Thyroid gland (tissue), 4 donors: ENCODE measurements around the gene SEMA7A. TPM values are rescaled to one million over a fixed set of nuclear protein-coding genes. Genes with fewer than 3 reads are reported as not detected.

ENCODE experiments used
- DNase-seq, 2 donors: peaks; one replicate each; pipeline ENCODE4 v3.0.0-alpha.2; 2019
- H3K27ac ChIP-seq, 3 donors: fragments of 200-600 bp; sonication (generic); 1 replicate in 2 of 3; 2 replicates in 1 of 3; pipeline ENCODE4 v1.5.1; 2016 to 2019; ENCODE audit warnings: mild to moderate bottlenecking in 1 of 3, moderate library complexity in 1 of 3
- H3K27me3 ChIP-seq: fragments of 200-600 bp; sonication (generic); one replicate; pipeline ENCODE4 v1.5.1; 2019
- H3K36me3 ChIP-seq, 2 donors: fragments of 200-600 bp; sonication (generic); one replicate each; pipeline ENCODE4 v1.5.1; 2016 to 2019
- H3K4me1 ChIP-seq, 2 donors: fragments of 200-600 bp; sonication (generic); one replicate each; pipeline ENCODE4 v1.5.1; 2017 to 2019
- H3K4me3 ChIP-seq, 3 donors: fragments of 200-600 bp; sonication (generic); replicated peaks in 1 of 3; 1 replicate in 2 of 3; 2 replicates in 1 of 3; pipeline ENCODE4 v1.5.1; 2016; ENCODE audit warnings: mild to moderate bottlenecking in 1 of 3
- H3K9me3 ChIP-seq: fragments of 200-600 bp; sonication (generic); one replicate; pipeline ENCODE4 v1.5.1; 2017
- CTCF ChIP-seq, 6 experiments: fragments of 200-600 bp in 3 of 6; fragments of 450-650 bp in 3 of 6; sonication (generic) in 3 of 6; IDR thresholded peaks; one replicate each; pipeline ENCODE4 v1.5.1; 2016 to 2019; ENCODE audit warnings: antibody characterized with exemption in 6 of 6, mild to moderate bottlenecking in 2 of 6, inconsistent platforms in 1 of 6, moderate library complexity in 1 of 6
- POLR2A ChIP-seq, 2 donors: fragments of 450-650 bp; IDR thresholded peaks; one replicate each; pipeline ENCODE4 v1.6.1; 2017; ENCODE audit warnings: antibody characterized with exemption in 2 of 2, mild to moderate bottlenecking in 2 of 2, moderate library complexity in 1 of 2
- WGBS, 2 donors: methylation state at CpG; one replicate each; pipeline ENCODE4 v1.1.5; 2017; 5-methylcytosine and 5-hydroxymethylcytosine counted together
- intact Hi-C: fragments of 100-400 bp; cut with DNase I; formaldehyde crosslinking; loops from one replicate; pipeline ENCODE4 v1.15.1; 2023
- total RNA-seq, 4 donors: library from RNA; depleted of rRNA; stranded (reverse); fragments of >200 nt; gene quantifications; one replicate each; pipeline ENCODE4 v1.2.3, GENCODE V29; 2016

SEMA7A gene
- total RNA-seq, 4 donors from 2014 or later, result 0.29 to 2.0 (median 1.6) TPM

- WGBS, 2 donors, result 76 to 77% methylated on average over 6 of the region's 10 CpGs
- no peaks in the 10 kb centered on the region for H3K27me3 ChIP-seq
- H3K27ac ChIP-seq, result no peak overlapping the region
- H3K9me3 ChIP-seq, result no peaks in the 10 kb centered on the region
- intact Hi-C loops, result loop anchor here (10.0 kb wide), 1 partner anchor 226 kb away; the partner anchor contains the start of gene CLK3
- H3K36me3 ChIP-seq, result no peaks in the 10 kb centered on the region
- TF ChIP-seq POLR2A (IDR thresholded peaks at IDR 0.05) (no peak), CTCF (IDR thresholded peaks at IDR 0.05) (no peak)
- DNase-seq, result no peak
- no peak overlapping the region for H3K4me3 ChIP-seq
- peaks cover 0 to 3% of the 10 kb centered on the region in 2 donors for H3K4me1 ChIP-seq
Observed at GRCh38 chr15:74388363-74388951, 45.3 kb downstream of the SEMA7A start.

GRCh38 chr15:74387621-74388362 lies 46.0 kb downstream of the SEMA7A start:
- intact Hi-C loops, result loop anchor here (10.0 kb wide), 1 partner anchor 227 kb away; the partner anchor contains the start of gene CLK3
- no peaks in the 10 kb centered on the region for H3K9me3 ChIP-seq
- no peak overlapping the region for H3K4me3 ChIP-seq
- H3K27ac ChIP-seq, result no peak overlapping the region
- H3K4me1 ChIP-seq, result peaks cover 0 to 3% of the 10 kb centered on the region in 2 donors
- 78 to 85% methylated on average over 5 of the region's 10 CpGs for WGBS, 2 donors
- H3K27me3 ChIP-seq, result no peaks in the 10 kb centered on the region
- no peak for TF ChIP-seq POLR2A (IDR thresholded peaks at IDR 0.05)
- no peak for TF ChIP-seq CTCF (IDR thresholded peaks at IDR 0.05)
- no peak for DNase-seq
- H3K36me3 ChIP-seq, result no peaks in the 10 kb centered on the region

GRCh38 chr15:74387141-74387541 lies 46.6 kb downstream of the SEMA7A start:
- no peak overlapping the region for H3K4me3 ChIP-seq
- DNase-seq, result no peak
- no peaks in the 10 kb centered on the region for H3K36me3 ChIP-seq
- no peaks in the 10 kb centered on the region for H3K27me3 ChIP-seq
- intact Hi-C loops, result loop anchor here (10.0 kb wide), 1 partner anchor 228 kb away; the partner anchor contains the start of gene CLK3
- TF ChIP-seq POLR2A (IDR thresholded peaks at IDR 0.05), result no peak
- no peak for TF ChIP-seq CTCF (IDR thresholded peaks at IDR 0.05)
- H3K9me3 ChIP-seq, result no peaks in the 10 kb centered on the region
- no peak overlapping the region for H3K27ac ChIP-seq
- 87 to 91% methylated on average over 13 of the region's 13 CpGs for WGBS, 2 donors
- peaks cover 0 to 3% of the 10 kb centered on the region in 2 donors for H3K4me1 ChIP-seq

GRCh38 chr15:74386496-74387140 lies 47.1 kb downstream of the SEMA7A start:
- 76 to 94% methylated on average over 7 to 10 of the region's 15 CpGs for WGBS, 2 donors
- no peaks in the 10 kb centered on the region for H3K36me3 ChIP-seq
- peaks cover 0 to 3% of the 10 kb centered on the region in 2 donors for H3K4me1 ChIP-seq
- no peak for DNase-seq
- no peaks in the 10 kb centered on the region for H3K9me3 ChIP-seq
- no peak overlapping the region for H3K4me3 ChIP-seq
- intact Hi-C loops, result loop anchor here (10.0 kb wide), 1 partner anchor 228 kb away; the partner anchor contains the start of gene CLK3
- H3K27ac ChIP-seq, result no peak overlapping the region
- H3K27me3 ChIP-seq, result no peaks in the 10 kb centered on the region
- TF ChIP-seq POLR2A (IDR thresholded peaks at IDR 0.05) (no peak), CTCF (IDR thresholded peaks at IDR 0.05) (no peak)
